Fibroblast of mammary gland (primary cell): ENCODE data around the gene SIRT4.

Source experiments
- DNase-seq: peaks from one replicate; pipeline ENCODE4 v3.0.0-alpha.2; 2010; ENCODE audit warnings: low read depth
- H3K4me3 ChIP-seq: 2 replicates; pipeline ENCODE4 v1.5.1; 2011; ENCODE audit warnings: low read depth, mild to moderate bottlenecking, low read length, moderate library complexity; ENCODE audit not compliant: control insufficient read depth
- TF ChIP-seq, protein P1 (sequence below): conservative IDR thresholded peaks from 2 replicates; pipeline ENCODE4 v1.5.1; 2011; ENCODE audit warnings: low read depth, low read length, inconsistent platforms; ENCODE audit not compliant: control insufficient read depth, insufficient read depth

The SIRT4 gene

DNA sequence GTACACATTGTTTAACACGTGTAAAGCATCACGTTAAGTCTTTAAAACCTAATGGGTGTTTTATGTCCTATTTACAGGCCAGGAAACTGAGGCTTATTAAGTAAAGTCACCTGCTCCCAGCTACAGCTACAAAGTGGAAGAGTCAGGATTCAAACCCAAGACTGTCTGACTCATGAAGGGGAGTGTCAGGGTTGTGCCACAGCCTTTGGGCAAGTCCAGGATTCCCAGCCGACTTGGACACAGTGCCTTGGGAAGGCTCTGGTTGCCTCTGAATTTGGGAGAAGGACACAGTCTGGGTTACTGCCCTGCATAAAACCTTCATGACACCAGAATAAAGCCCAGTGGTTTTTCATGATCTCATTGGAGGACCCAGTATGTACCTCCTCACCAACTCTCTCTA, 17.7 kb upstream of the SIRT4 start:
- TF ChIP-seq, protein P1, sequence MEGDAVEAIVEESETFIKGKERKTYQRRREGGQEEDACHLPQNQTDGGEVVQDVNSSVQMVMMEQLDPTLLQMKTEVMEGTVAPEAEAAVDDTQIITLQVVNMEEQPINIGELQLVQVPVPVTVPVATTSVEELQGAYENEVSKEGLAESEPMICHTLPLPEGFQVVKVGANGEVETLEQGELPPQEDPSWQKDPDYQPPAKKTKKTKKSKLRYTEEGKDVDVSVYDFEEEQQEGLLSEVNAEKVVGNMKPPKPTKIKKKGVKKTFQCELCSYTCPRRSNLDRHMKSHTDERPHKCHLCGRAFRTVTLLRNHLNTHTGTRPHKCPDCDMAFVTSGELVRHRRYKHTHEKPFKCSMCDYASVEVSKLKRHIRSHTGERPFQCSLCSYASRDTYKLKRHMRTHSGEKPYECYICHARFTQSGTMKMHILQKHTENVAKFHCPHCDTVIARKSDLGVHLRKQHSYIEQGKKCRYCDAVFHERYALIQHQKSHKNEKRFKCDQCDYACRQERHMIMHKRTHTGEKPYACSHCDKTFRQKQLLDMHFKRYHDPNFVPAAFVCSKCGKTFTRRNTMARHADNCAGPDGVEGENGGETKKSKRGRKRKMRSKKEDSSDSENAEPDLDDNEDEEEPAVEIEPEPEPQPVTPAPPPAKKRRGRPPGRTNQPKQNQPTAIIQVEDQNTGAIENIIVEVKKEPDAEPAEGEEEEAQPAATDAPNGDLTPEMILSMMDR: no peak
- no peak for DNase-seq
- H3K4me3 ChIP-seq: no peak overlapping the region

DNA sequence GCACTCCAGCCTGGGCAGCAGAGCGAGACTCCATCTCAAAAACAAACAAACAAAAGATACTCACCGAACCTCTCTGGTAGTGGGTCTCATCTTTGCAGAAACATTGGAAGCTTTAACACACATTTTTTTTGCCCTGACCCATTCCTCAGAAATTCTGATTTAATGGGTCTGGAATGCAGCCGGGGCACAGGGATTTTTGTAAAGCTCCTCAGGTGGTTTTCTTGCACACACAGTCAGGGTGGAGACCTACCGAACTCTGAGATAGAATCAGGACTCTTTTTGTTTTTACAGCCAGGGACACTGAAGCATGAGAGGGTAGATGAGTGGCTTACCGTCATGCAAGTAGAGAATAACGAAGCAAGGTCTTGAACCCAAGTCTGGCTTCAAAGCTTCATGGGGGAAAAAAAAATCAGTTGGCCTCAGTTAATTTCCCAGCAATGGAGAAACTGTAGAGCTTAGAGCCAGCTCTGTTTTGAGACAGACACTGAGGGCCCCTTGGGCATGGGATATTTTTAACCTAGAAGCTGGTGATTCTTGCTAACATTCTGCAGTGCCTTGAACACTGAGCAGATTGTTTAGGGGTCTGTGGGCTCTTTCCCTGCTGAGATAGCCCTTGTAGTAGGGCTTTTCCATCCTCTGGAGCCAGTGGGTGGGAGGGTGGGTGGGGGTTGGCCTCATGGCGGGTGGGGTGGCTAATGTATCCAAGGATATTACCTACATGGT, 15.2 kb upstream of the SIRT4 start:
- DNase-seq: no peak
- no peak overlapping the region for H3K4me3 ChIP-seq
- TF ChIP-seq, protein P1: no peak

DNA sequence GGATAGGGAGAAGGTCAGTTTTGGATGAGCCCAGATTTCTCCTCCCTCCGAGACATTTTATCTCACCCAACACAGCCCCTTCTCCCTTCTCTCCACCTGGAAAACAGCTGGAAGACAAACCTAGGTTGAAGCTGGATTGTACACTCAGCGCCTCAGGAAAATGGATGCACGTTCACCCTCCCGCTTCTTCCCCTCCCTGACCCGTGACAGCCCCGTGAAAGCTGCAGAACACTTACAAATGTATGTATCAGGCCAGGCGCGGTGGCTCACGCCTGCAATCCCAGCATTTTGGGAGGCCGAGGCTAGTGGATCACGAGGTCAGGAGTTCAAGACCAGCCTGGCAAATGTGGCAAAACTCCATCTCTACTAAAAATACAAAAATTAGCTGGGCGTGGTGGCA, 14.6 kb upstream of the SIRT4 start:
- DNase-seq: no peak
- no peak overlapping the region for H3K4me3 ChIP-seq
- TF ChIP-seq, protein P1: no peak

DNA sequence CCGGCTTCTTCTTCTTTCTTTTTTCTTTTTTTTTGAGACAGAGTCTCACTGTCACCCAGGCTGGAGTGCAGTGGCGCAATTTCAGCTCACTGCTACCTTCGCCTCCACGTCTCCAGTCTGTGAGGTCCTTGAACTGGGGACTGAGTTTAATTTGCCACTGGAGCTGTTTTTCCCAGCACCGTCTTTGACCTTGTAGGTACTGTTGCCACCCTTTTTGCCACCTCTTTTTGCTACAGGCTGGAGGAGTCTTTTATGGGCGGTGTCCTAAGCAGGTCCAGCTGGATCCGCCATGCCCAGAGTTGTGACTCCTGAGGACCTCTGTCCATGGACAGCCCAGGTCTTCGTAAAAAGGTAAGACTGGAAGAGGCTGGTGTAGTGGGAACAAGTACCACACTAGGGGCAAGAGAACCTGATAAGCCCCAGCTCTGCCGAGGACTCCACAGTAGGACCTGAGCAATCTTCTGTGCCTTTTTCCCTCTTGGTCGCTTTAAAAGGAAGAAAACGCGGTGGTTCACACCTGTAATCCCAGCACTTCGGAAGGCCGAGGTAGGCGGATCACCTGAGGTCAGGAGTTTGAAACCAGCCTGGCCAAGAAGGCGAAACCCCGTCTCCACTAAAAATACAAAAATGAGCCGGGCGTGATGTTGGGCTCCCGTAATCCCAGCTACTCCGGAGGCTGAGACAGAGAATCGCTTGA, 11.4 kb upstream of the SIRT4 start:
- peak; percentile 2 for DNase-seq
- peak overlapping the region; percentile 41 for H3K4me3 ChIP-seq
- TF ChIP-seq, protein P1: no peak

DNA sequence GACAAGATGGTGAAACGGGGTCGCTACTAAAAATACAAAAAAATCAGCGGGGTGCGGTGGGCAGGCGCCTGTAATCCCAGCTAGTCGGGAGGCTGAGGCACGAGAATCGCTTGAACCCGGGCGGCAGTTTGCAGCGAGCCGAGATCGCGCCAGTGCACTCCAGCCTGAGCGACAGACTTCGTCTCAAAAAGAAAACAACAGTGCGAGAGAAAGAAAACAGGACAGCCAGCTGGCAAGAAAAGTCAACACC, 9.8 kb upstream of the SIRT4 start:
- peak overlapping the region; percentile 64 for H3K4me3 ChIP-seq
- no peak for DNase-seq
- TF ChIP-seq, protein P1: no peak

DNA sequence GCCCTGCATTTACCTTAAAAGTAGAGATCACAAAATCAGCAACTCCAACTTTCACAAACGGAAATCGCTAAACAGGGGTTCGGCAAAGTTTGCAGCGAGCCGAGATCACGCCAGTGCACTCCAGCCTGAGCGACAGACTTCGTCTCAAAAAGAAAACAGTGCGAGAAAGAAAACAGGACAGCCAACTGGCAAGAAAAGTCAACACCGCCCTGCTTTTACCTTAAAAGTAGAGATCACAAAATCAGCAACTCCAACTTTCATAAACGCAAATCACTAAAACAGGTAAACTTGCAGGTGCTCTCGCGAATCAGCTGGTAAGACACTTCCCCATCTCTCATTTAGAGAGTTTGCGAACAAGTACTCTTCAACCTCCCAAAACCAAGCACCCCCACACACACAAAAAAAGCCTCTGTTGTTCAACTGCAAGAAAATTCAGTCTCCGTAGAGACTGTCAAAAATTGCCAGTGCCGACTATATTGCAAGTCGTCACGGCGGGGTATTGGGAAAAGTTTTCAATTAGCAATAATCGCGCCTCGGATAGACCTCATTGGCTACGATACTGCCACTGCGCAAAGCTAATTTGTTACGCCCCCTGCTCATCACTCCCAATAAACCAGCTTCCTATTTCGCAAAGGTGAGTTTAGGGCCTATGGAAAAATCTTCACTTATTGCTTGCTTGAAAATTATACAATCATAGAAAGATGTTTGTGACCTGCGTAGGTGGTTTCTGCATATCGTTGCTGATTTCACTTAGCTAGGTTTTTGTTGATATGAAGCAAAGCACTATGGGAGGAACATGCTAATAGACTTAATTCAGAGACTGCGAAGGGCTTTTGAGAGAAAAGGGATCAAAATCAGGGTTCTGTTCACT, 9.2 kb upstream of the SIRT4 start, which contains the start of gene RNU4-1:
Gene RNU4-1 (minus strand): TSS at position 577 of the 871 bp plus-strand sequence.
- H3K4me3 ChIP-seq: peak within 1 kb of the TSS; percentile 64
- TF ChIP-seq, protein P1: no peak
- peak; percentile 96 for DNase-seq
